Natural killer cell treated with Interleukin-12 subunit alpha and Interleukin-12 subunit beta and Interleukin-15 and Interleukin-18, amount 100 ng/mL, for 72 hours (primary cell): ENCODE results near the gene EP400. TPM values are rescaled to one million over a fixed set of nuclear protein-coding genes. Genes with fewer than 3 reads are reported as not detected.

Experiments used
- ATAC-seq, 2 donors: fragments of 150-1000 bp; cut with Tn5 transposase in 1 of 2; sonication (Bioruptor Pico), chemical (Tn5 transposase) in 1 of 2; 2 replicates each; pipeline ENCODE4 v1.10.0; 2021
- DNase-seq: peaks from one replicate; pipeline ENCODE4 v3.0.0; 2022; ENCODE audit warnings: low spot score
- H3K27ac Mint-ChIP-seq, 2 donors: 1 replicate in 1 of 2; 2 replicates in 1 of 2; pipeline ENCODE4 v1.8.0; 2022; ENCODE audit warnings: mixed read lengths in 2 of 2, mild to moderate bottlenecking in 1 of 2, moderate library complexity in 1 of 2
- H3K27me3 Mint-ChIP-seq, 2 donors: 1 replicate in 1 of 2; 2 replicates in 1 of 2; pipeline ENCODE4 v1.8.0; 2022; ENCODE audit warnings: mixed read lengths in 2 of 2
- H3K36me3 Mint-ChIP-seq: one replicate; pipeline ENCODE4 v1.8.0; 2022; ENCODE audit warnings: mixed read lengths
- H3K4me1 Mint-ChIP-seq, 2 donors: 1 replicate in 1 of 2; 2 replicates in 1 of 2; pipeline ENCODE4 v1.8.0; 2022; ENCODE audit warnings: low read depth in 2 of 2, mixed read lengths in 2 of 2, mild to moderate bottlenecking in 1 of 2
- H3K4me3 Mint-ChIP-seq: one replicate; pipeline ENCODE4 v1.8.0; 2022; ENCODE audit warnings: mixed read lengths
- H3K9me3 Mint-ChIP-seq: 2 replicates; pipeline ENCODE4 v1.8.0; 2022; ENCODE audit warnings: mixed read lengths
- total RNA-seq, 2 donors: library from RNA; stranded (reverse); gene quantifications; one replicate each; pipeline ENCODE4 v1.2.3, GENCODE V29; 2022

EP400 gene
- total RNA-seq, 2 donors from 2014 or later = 53.5 to 106 TPM

DNA sequence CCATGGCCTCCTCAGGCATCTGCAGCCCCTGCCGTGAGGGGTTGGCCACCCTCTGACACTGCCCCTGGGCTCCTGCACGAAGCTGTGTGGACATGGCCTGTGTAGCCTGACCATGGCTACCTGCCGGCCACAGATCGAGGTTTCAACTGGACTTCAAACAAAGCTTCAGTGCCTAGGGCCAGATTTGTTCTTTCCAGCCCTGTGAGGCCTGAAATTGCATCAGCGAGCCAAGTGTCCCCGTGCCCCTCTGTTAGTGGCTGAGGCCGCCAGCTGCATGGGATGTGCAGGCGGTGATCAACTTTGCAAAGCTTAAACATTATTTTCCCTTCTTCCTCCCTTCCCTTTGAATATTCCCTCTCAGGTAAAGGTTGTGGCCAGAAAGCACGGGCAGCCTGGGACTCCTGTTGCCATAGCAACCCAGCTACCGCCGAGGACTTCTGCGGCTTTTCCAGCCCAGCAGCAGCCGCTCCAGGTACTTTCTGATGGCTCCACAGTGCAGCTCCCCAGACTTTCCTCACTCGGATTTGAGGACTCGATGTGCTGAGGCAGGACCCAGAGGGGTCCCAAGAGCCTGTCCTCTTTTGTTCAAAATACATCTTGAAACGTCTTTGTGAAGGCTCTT, 158.6 kb downstream of the EP400 start:
- no peak overlapping the region for H3K4me3 Mint-ChIP-seq
- peaks cover 0 to 3% of the 10 kb centered on the region in 2 donors for H3K4me1 Mint-ChIP-seq
- no peak overlapping the region for H3K27ac Mint-ChIP-seq
- H3K9me3 Mint-ChIP-seq = no peaks in the 10 kb centered on the region
- ATAC-seq (no peak), DNase-seq (no peak)
- no peaks in the 10 kb centered on the region for H3K36me3 Mint-ChIP-seq
- no peaks in the 10 kb centered on the region for H3K27me3 Mint-ChIP-seq

- DNase-seq = no peak
- Mint-ChIP-seq H3K27me3 (no peaks in the 10 kb centered on the region), H3K4me1 (peaks cover 0 to 4% of the 10 kb centered on the region in 2 donors), H3K9me3 (no peaks in the 10 kb centered on the region), H3K27ac (no peak overlapping the region), H3K4me3 (no peak overlapping the region), H3K36me3 (no peaks in the 10 kb centered on the region)
- ATAC-seq = no peak
Observed at GRCh38 chr12:132109741-132110140, 160.0 kb downstream of the EP400 start.

GRCh38 chr12:132110677-132111076, 160.9 kb downstream of the EP400 start:
- no peak overlapping the region for H3K4me3 Mint-ChIP-seq
- H3K27ac Mint-ChIP-seq = no peak overlapping the region

GRCh38 chr12:132111654-132112304, 162.0 kb downstream of the EP400 start:
- Mint-ChIP-seq H3K27ac (peak overlapping the region in 1 of 2 donors; percentile 50), H3K4me1 (peaks cover 0 to 17% of the 10 kb centered on the region in 2 donors)

More at GRCh38 chr12:132110677-132111076, 160.9 kb downstream of the EP400 start:
- peaks cover 0 to 10% of the 10 kb centered on the region in 2 donors for H3K4me1 Mint-ChIP-seq
- ATAC-seq (no peak), DNase-seq (no peak)
- no peaks in the 10 kb centered on the region for H3K27me3 Mint-ChIP-seq
- no peaks in the 10 kb centered on the region for H3K9me3 Mint-ChIP-seq
- no peaks in the 10 kb centered on the region for H3K36me3 Mint-ChIP-seq

GRCh38 chr12:132114667-132115066, 164.9 kb downstream of the EP400 start:
- no peak for ATAC-seq
- H3K36me3 Mint-ChIP-seq = no peaks in the 10 kb centered on the region
- H3K27ac Mint-ChIP-seq = no peak overlapping the region
- no peak overlapping the region for H3K4me3 Mint-ChIP-seq
- no peaks in the 10 kb centered on the region for H3K27me3 Mint-ChIP-seq
- no peaks in the 10 kb centered on the region for H3K9me3 Mint-ChIP-seq
- no peak for DNase-seq
- H3K4me1 Mint-ChIP-seq = peaks cover 0 to 14% of the 10 kb centered on the region in 2 donors

More at GRCh38 chr12:132111654-132112304, 162.0 kb downstream of the EP400 start:
- no peak overlapping the region for H3K4me3 Mint-ChIP-seq
- no peak for DNase-seq
- no peaks in the 10 kb centered on the region for H3K9me3 Mint-ChIP-seq
- ATAC-seq = no peak
- no peaks in the 10 kb centered on the region for H3K27me3 Mint-ChIP-seq
- no peaks in the 10 kb centered on the region for H3K36me3 Mint-ChIP-seq

- peak; percentile 59 to 60 for ATAC-seq
Observed at GRCh38 chr12:132115500-132115899, 165.8 kb downstream of the EP400 start.

GRCh38 chr12:132116709-132117557, 167.2 kb downstream of the EP400 start:
- Mint-ChIP-seq H3K9me3 (no peaks in the 10 kb centered on the region), H3K27ac (no peak overlapping the region), H3K4me1 (peaks cover 0 to 14% of the 10 kb centered on the region in 2 donors), H3K36me3 (no peaks in the 10 kb centered on the region), H3K4me3 (no peak overlapping the region), H3K27me3 (no peaks in the 10 kb centered on the region)
- no peak for ATAC-seq
- DNase-seq = no peak

More at GRCh38 chr12:132115500-132115899, 165.8 kb downstream of the EP400 start:
- no peaks in the 10 kb centered on the region for H3K36me3 Mint-ChIP-seq
- peaks cover 0 to 14% of the 10 kb centered on the region in 2 donors for H3K4me1 Mint-ChIP-seq
- H3K4me3 Mint-ChIP-seq = no peak overlapping the region
- no peak for DNase-seq
- no peak overlapping the region for H3K27ac Mint-ChIP-seq
- no peaks in the 10 kb centered on the region for H3K9me3 Mint-ChIP-seq
- H3K27me3 Mint-ChIP-seq = no peaks in the 10 kb centered on the region

- H3K4me1 Mint-ChIP-seq = peaks cover 0 to 14% of the 10 kb centered on the region in 2 donors
- H3K36me3 Mint-ChIP-seq = no peaks in the 10 kb centered on the region
- no peak overlapping the region for H3K4me3 Mint-ChIP-seq
- H3K27me3 Mint-ChIP-seq = no peaks in the 10 kb centered on the region
- H3K27ac Mint-ChIP-seq = no peak overlapping the region
- ATAC-seq (peak in 1 of 2 donors; percentile 42), DNase-seq (no peak)
- no peaks in the 10 kb centered on the region for H3K9me3 Mint-ChIP-seq
Observed at GRCh38 chr12:132117558-132117875, 167.8 kb downstream of the EP400 start.

- Mint-ChIP-seq H3K27me3 (no peaks in the 10 kb centered on the region), H3K27ac (no peak overlapping the region), H3K36me3 (no peaks in the 10 kb centered on the region), H3K4me3 (no peak overlapping the region), H3K9me3 (no peaks in the 10 kb centered on the region), H3K4me1 (peaks cover 0 to 15% of the 10 kb centered on the region in 2 donors)
- DNase-seq (no peak), ATAC-seq (no peak)
Observed at GRCh38 chr12:132118876-132119275, 169.1 kb downstream of the EP400 start.

- H3K36me3 Mint-ChIP-seq = peaks cover under 1% of the 10 kb centered on the region
- H3K9me3 Mint-ChIP-seq = no peaks in the 10 kb centered on the region
- H3K27ac Mint-ChIP-seq = no peak overlapping the region
- H3K4me1 Mint-ChIP-seq = peaks cover 0 to 16% of the 10 kb centered on the region in 2 donors
- DNase-seq (no peak), ATAC-seq (no peak)
- H3K27me3 Mint-ChIP-seq = no peaks in the 10 kb centered on the region
- no peak overlapping the region for H3K4me3 Mint-ChIP-seq
Observed at GRCh38 chr12:132121283-132121682, 171.5 kb downstream of the EP400 start.

DNA sequence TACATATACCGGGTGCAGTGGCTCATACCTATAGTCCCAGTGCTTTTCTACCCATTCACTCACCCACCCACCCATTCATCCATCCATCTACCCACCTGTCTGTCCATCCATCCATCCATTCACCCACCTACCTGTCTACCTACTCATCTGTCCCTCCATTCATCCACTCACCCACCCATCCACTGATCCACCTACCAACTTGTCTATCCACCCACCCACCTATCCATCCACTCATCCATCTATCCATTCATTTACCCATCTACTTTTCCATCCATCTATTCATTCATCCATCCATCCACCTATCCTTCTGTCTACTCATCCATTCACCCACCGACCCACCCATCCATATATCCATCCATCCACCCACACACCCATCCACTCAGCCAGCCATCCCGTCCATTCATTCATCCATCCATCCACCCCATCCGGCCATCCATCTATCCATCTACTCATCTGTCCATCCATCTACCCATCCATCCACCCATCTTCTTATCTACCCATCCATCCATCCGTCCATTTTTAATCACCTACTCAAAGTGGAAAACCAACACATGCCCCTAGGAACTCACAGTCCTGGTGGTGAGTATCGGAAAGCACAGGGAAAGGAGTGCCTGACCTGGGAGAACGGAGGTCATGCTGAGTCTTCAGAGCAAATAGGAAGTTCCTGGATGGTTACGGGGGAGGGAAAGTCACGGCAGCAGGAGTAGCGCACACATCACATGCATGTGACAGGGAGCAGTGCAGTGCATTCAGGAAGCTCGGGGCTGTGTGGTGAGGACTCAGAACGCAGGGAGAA, 174.4 kb downstream of the EP400 start:
- H3K27me3 Mint-ChIP-seq = no peaks in the 10 kb centered on the region
- no peaks in the 10 kb centered on the region for H3K9me3 Mint-ChIP-seq
- H3K4me1 Mint-ChIP-seq = peaks cover 0 to 24% of the 10 kb centered on the region in 2 donors
- no peak overlapping the region for H3K27ac Mint-ChIP-seq
- DNase-seq = no peak
- peaks cover 14% of the 10 kb centered on the region for H3K36me3 Mint-ChIP-seq
- ATAC-seq = peak in 1 of 2 donors; percentile 29
- H3K4me3 Mint-ChIP-seq = no peak overlapping the region

- peaks cover 14% of the 10 kb centered on the region for H3K36me3 Mint-ChIP-seq
- H3K27ac Mint-ChIP-seq = no peak overlapping the region
- H3K27me3 Mint-ChIP-seq = no peaks in the 10 kb centered on the region
- no peak overlapping the region for H3K4me3 Mint-ChIP-seq
- DNase-seq = no peak
- no peaks in the 10 kb centered on the region for H3K9me3 Mint-ChIP-seq
- ATAC-seq = peak; percentile 32 to 84
- H3K4me1 Mint-ChIP-seq = peaks cover 0 to 27% of the 10 kb centered on the region in 2 donors
Observed at GRCh38 chr12:132124766-132125425, 175.2 kb downstream of the EP400 start.

DNA sequence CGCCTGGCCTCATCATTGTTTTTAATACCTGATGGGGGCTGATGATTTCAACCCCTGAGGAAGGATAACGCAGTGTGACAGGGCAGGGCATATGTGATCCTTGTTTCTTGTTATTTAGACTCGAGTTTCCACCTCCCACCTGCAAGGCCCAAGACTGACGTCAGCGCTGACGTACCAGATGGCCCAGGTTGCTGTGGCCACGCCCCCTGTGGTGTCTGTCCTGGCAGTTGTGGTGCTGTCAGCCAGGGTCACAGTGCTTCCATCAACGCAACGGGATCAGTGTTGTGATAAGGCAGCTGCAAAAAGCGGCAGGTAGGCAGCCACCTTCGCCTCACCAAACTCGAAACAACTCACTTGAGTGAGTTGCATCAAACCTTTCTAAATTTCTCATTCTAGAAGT, 176.0 kb downstream of the EP400 start:
- H3K4me1 Mint-ChIP-seq = peaks cover 0 to 27% of the 10 kb centered on the region in 2 donors
- H3K27me3 Mint-ChIP-seq = no peaks in the 10 kb centered on the region
- peaks cover 14% of the 10 kb centered on the region for H3K36me3 Mint-ChIP-seq
- H3K9me3 Mint-ChIP-seq = no peaks in the 10 kb centered on the region
- DNase-seq = no peak
- H3K4me3 Mint-ChIP-seq = no peak overlapping the region
- ATAC-seq = no peak
- H3K27ac Mint-ChIP-seq = no peak overlapping the region
